ENCODE results near the gene NEURL1B.
A peak's percentile ranks its signal among the peaks of the same experiment; 100 is the strongest.
"Not testable (repeated sequence)": the region's sequence is repeated elsewhere in the genome, so short reads cannot be mapped to it uniquely, and the experiment has no call there.

The NEURL1B gene

GRCh38 chr5:172640822-172641358 is at the start of gene NEURL1B:
NEURL1B (plus strand) TSS chr5:172641263; CDS start chr5:172641407, 144 bp downstream.
- peak; percentile 35 for DNase-seq

GRCh38 chr5:172591636-172592035 is 49.4 kb upstream of the NEURL1B start:
- DNase-seq: no peak

- no peak for DNase-seq
Observed at GRCh38 chr5:172592881-172593280, 48.2 kb upstream of the NEURL1B start.

- no peak for DNase-seq
Observed at GRCh38 chr5:172593306-172593705, 47.8 kb upstream of the NEURL1B start.

GRCh38 chr5:172593721-172594235 is 47.3 kb upstream of the NEURL1B start:
- no peak for DNase-seq

- DNase-seq: no peak
Observed at GRCh38 chr5:172594431-172594830, 46.6 kb upstream of the NEURL1B start.

- no peak for DNase-seq
Observed at GRCh38 chr5:172594867-172595466, 46.1 kb upstream of the NEURL1B start.

GRCh38 chr5:172595596-172596455 is 45.2 kb upstream of the NEURL1B start:
- DNase-seq: no peak

- DNase-seq: no peak
Observed at GRCh38 chr5:172596638-172597231, 44.3 kb upstream of the NEURL1B start.

GRCh38 chr5:172597755-172598155 is 43.3 kb upstream of the NEURL1B start:
- DNase-seq: no peak

GRCh38 chr5:172598251-172599203 is 42.5 kb upstream of the NEURL1B start:
- DNase-seq: no peak

GRCh38 chr5:172599204-172599567 is 41.9 kb upstream of the NEURL1B start:
- DNase-seq: no peak

- DNase-seq: no peak
Observed at GRCh38 chr5:172600571-172600970, 40.5 kb upstream of the NEURL1B start.

GRCh38 chr5:172601576-172601975 is 39.5 kb upstream of the NEURL1B start:
- DNase-seq: not testable (repeated sequence)

GRCh38 chr5:172602783-172603231 is 38.3 kb upstream of the NEURL1B start:
- no peak for DNase-seq

GRCh38 chr5:172603251-172603806 is 37.7 kb upstream of the NEURL1B start:
- DNase-seq: no peak

- DNase-seq: no peak
Observed at GRCh38 chr5:172605466-172605865, 35.6 kb upstream of the NEURL1B start.

GRCh38 chr5:172606156-172606785 is 34.8 kb upstream of the NEURL1B start:
- DNase-seq: no peak

GRCh38 chr5:172607213-172607793 is 33.8 kb upstream of the NEURL1B start:
- DNase-seq: no peak

- DNase-seq: no peak
Observed at GRCh38 chr5:172608773-172609172, 32.3 kb upstream of the NEURL1B start.

GRCh38 chr5:172610643-172611042 is 30.4 kb upstream of the NEURL1B start:
- DNase-seq: no peak

All from stimulated activated CD4-positive, alpha-beta T cell treated with anti-CD3 and anti-CD28 coated beads, Interleukin-2, amount 100 ng/mL, for 48 hours (primary cell).